Vagina (tissue), 2 donors: ENCODE data around the gene PKD2L1. TPM values are rescaled to one million over a fixed set of nuclear protein-coding genes. Genes with fewer than 3 reads are reported as not detected.
A peak's percentile ranks its signal among the peaks of the same experiment; 100 is the strongest.
"Not testable (repeated sequence)": the region's sequence is repeated elsewhere in the genome, so short reads cannot be mapped to it uniquely, and the experiment has no call there.

Experiments used
- DNase-seq, 2 donors: peaks; one replicate each; pipeline ENCODE4 v3.0.0-alpha.2; 2017; ENCODE audit errors: extremely low spot score in 2 of 2
- H3K27ac ChIP-seq: fragments of 200-600 bp; sonication (generic); one replicate; pipeline ENCODE4 v1.5.1; 2019
- H3K27me3 ChIP-seq: fragments of 200-600 bp; sonication (generic); one replicate; pipeline ENCODE4 v1.5.1; 2019
- H3K36me3 ChIP-seq, 2 donors: fragments of 200-600 bp; sonication (generic); one replicate each; pipeline ENCODE4 v1.5.1; 2017 to 2019
- H3K4me1 ChIP-seq: fragments of 200-600 bp; sonication (generic); one replicate; pipeline ENCODE4 v1.5.1; 2019
- H3K4me3 ChIP-seq, 2 donors: fragments of 200-600 bp; sonication (generic); 1 replicate in 1 of 2; 2 replicates in 1 of 2; pipeline ENCODE4 v1.5.1; 2016 to 2019
- H3K9me3 ChIP-seq: fragments of 200-600 bp; sonication (generic); one replicate; pipeline ENCODE4 v1.5.1; 2019
- CTCF ChIP-seq, 3 experiments: fragments of 450-650 bp in 2 of 3; fragments of 200-600 bp in 1 of 3; sonication (generic) in 1 of 3; IDR thresholded peaks; one replicate each; pipeline ENCODE4 v1.5.1; 2017 to 2019; ENCODE audit warnings: antibody characterized with exemption in 3 of 3, mild to moderate bottlenecking in 2 of 3, moderate library complexity in 2 of 3
- POLR2A ChIP-seq, 2 donors: fragments of 450-650 bp; IDR thresholded peaks; one replicate each; pipeline ENCODE4 v1.6.1; 2017; ENCODE audit warnings: antibody characterized with exemption in 2 of 2, mild to moderate bottlenecking in 2 of 2, moderate library complexity in 2 of 2
- POLR2AphosphoS5 ChIP-seq, 2 donors: sonication (generic); formaldehyde crosslinking; IDR thresholded peaks; one replicate each; pipeline ENCODE4 v1.9.0; 2017; ENCODE audit warnings: antibody characterized with exemption in 2 of 2, mild to moderate bottlenecking in 2 of 2, low read depth in 1 of 2; ENCODE audit not compliant: insufficient read depth in 1 of 2
- intact Hi-C: fragments of 100-400 bp; cut with DNase I; formaldehyde crosslinking; loops from one replicate; pipeline ENCODE4 v1.15.1; 2023
- total RNA-seq: library from RNA; depleted of rRNA; stranded (reverse); fragments of >200 nt; gene quantifications from one replicate; pipeline ENCODE4 v1.2.3, GENCODE V29; 2016

The PKD2L1 gene
- total RNA-seq, 1 donor from 2014 or later, result not detected

- H3K36me3 ChIP-seq, result peaks cover 0 to 22% of the 10 kb centered on the region in 2 donors
Observed at GRCh38 chr10:100282907-100283306, 47.1 kb downstream of the PKD2L1 start.

GRCh38 chr10:100276971-100277370 is 53.1 kb downstream of the PKD2L1 start:
- intact Hi-C loops, H3K4me3 ChIP-seq, DNase-seq, H3K9me3 ChIP-seq, H3K4me1 ChIP-seq, H3K27me3 ChIP-seq, H3K27ac ChIP-seq: not testable (repeated sequence)
- peaks cover 0 to 27% of the 10 kb centered on the region in 2 donors for H3K36me3 ChIP-seq

More at GRCh38 chr10:100282907-100283306, 47.1 kb downstream of the PKD2L1 start:
- Histone ChIP-seq H3K27me3 (no peaks in the 10 kb centered on the region), H3K4me3 (no peak overlapping the region), H3K4me1 (peaks cover 32% of the 10 kb centered on the region), H3K27ac (no peak overlapping the region), H3K9me3 (no peaks in the 10 kb centered on the region)
- intact Hi-C loops, result no loop called here
- no peak for DNase-seq
- no peak for TF ChIP-seq POLR2AphosphoS5 (IDR thresholded peaks at IDR 0.05; ENCODE audit: insufficient read depth in 1 of 2, low read depth in 1 of 2)
- no peak for TF ChIP-seq CTCF (IDR thresholded peaks at IDR 0.05)
- TF ChIP-seq POLR2A (IDR thresholded peaks at IDR 0.05), result no peak

GRCh38 chr10:100267239-100268104 is 62.6 kb downstream of the PKD2L1 start, which contains the start of gene CWF19L1:
Gene CWF19L1, minus strand, starts transcription at chr10:100267638. Its CDS starts 45 bp downstream, at chr10:100267593.
- TF ChIP-seq POLR2A (IDR thresholded peaks at IDR 0.05), result no peak
- peak; percentile 80 to 99 for TF ChIP-seq POLR2AphosphoS5 (IDR thresholded peaks at IDR 0.05; ENCODE audit: insufficient read depth in 1 of 2, low read depth in 1 of 2)
- intact Hi-C loops, result no loop called here
- Histone ChIP-seq H3K27me3 (no peaks in the 10 kb centered on the region), H3K9me3 (no peaks in the 10 kb centered on the region), H3K4me3 (peak within 1 kb of the TSS; percentile 93 to 98), H3K4me1 (peaks cover 24% of the 10 kb centered on the region), H3K36me3 (no peaks in the 10 kb centered on the region), H3K27ac (peak within 1 kb of the TSS; percentile 76)
- DNase-seq, result no peak

- no peaks in the 10 kb centered on the region for H3K9me3 ChIP-seq
- H3K4me3 ChIP-seq, result peak overlapping the region in 1 of 2 donors; percentile 98
- no peak overlapping the region for H3K27ac ChIP-seq
- peaks cover 24% of the 10 kb centered on the region for H3K4me1 ChIP-seq
- no peak for DNase-seq
- intact Hi-C loops, result no loop called here
- H3K27me3 ChIP-seq, result no peaks in the 10 kb centered on the region
- H3K36me3 ChIP-seq, result peaks cover 0 to 8% of the 10 kb centered on the region in 2 donors
- TF ChIP-seq POLR2AphosphoS5 (IDR thresholded peaks at IDR 0.05; ENCODE audit: insufficient read depth in 1 of 2, low read depth in 1 of 2) (no peak), POLR2A (IDR thresholded peaks at IDR 0.05) (no peak), CTCF (IDR thresholded peaks at IDR 0.05) (no peak)
Observed at GRCh38 chr10:100265821-100266485, 64.1 kb downstream of the PKD2L1 start.

- DNase-seq, result no peak
- peaks cover 0 to 68% of the 10 kb centered on the region in 2 donors for H3K36me3 ChIP-seq
- no peaks in the 10 kb centered on the region for H3K27me3 ChIP-seq
- H3K27ac ChIP-seq, result no peak overlapping the region
- no peaks in the 10 kb centered on the region for H3K4me1 ChIP-seq
- H3K9me3 ChIP-seq, result no peaks in the 10 kb centered on the region
- no peak overlapping the region for H3K4me3 ChIP-seq
- intact Hi-C loops, result no loop called here
- TF ChIP-seq CTCF (IDR thresholded peaks at IDR 0.05) (no peak), POLR2A (IDR thresholded peaks at IDR 0.05) (no peak), POLR2AphosphoS5 (IDR thresholded peaks at IDR 0.05; ENCODE audit: insufficient read depth in 1 of 2, low read depth in 1 of 2) (no peak)
Observed at GRCh38 chr10:100254191-100254590, 75.8 kb downstream of the PKD2L1 start.
